Measurements from ENCODE around the gene SYNCRIP. TPM values are rescaled to one million over a fixed set of nuclear protein-coding genes. Genes with fewer than 3 reads are reported as not detected.

The SYNCRIP gene
- 10 to 100 TPM; 32.6 to 39.0 TPM for total RNA-seq

- TF ChIP-seq CTCF (IDR thresholded peaks at IDR 0.05) = no peak
- H3K36me3 ChIP-seq = peaks cover 21% of the 10 kb centered on the region
- peak within 1 kb of the TSS; percentile 99 for H3K27ac ChIP-seq
- H3K4me1 ChIP-seq = peaks cover 0 to 45% of the 10 kb centered on the region in 2 donors
- H3K9me3 ChIP-seq = no peaks in the 10 kb centered on the region
- peak; percentile 99 for DNase-seq (ENCODE audit: low spot score)
- peak within 1 kb of the TSS; percentile 90 to 96 for H3K4me3 ChIP-seq
- no peaks in the 10 kb centered on the region for H3K27me3 ChIP-seq
Observed at GRCh38 chr6:85642774-85643536, at the start of gene SYNCRIP. Gene SYNCRIP, minus strand, starts transcription at chr6:85642886. Its CDS starts 1,447 bp downstream, at chr6:85641439.

DNA sequence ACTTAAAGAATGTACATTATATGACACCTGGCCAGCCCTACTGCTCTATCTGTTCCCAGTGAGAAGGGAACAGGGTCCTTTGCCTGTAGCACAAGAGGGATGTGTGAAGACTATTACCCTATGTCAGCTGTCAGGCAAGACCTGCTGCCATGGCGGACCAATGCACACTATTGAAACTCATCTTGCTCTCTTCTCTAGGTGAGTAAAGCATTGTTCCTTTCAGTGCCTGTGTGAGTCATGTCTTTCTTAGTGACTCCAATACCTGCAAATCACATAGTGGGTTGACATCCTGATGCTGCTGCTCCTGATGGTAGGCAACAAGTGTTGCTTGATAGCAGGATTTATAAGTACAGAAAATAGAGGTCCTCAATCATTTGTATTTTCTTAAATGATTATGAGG, 48.8 kb upstream of the SYNCRIP start:
- Histone ChIP-seq H3K4me1 (no peaks in the 10 kb centered on the region), H3K27ac (no peak overlapping the region), H3K9me3 (no peaks in the 10 kb centered on the region), H3K27me3 (no peaks in the 10 kb centered on the region), H3K4me3 (no peak overlapping the region), H3K36me3 (no peaks in the 10 kb centered on the region)
- no peak for TF ChIP-seq CTCF (IDR thresholded peaks at IDR 0.05)
- no peak for DNase-seq (ENCODE audit: low spot score)

- no peaks in the 10 kb centered on the region for H3K9me3 ChIP-seq
- no peaks in the 10 kb centered on the region for H3K36me3 ChIP-seq
- no peaks in the 10 kb centered on the region for H3K4me1 ChIP-seq
- H3K4me3 ChIP-seq = no peak overlapping the region
- no peaks in the 10 kb centered on the region for H3K27me3 ChIP-seq
- DNase-seq (ENCODE audit: low spot score) = no peak
- TF ChIP-seq CTCF (IDR thresholded peaks at IDR 0.05) = no peak
- H3K27ac ChIP-seq = no peak overlapping the region
Observed at GRCh38 chr6:85690071-85690470, 47.4 kb upstream of the SYNCRIP start.

- TF ChIP-seq CTCF (IDR thresholded peaks at IDR 0.05) = no peak
- Histone ChIP-seq H3K36me3 (no peaks in the 10 kb centered on the region), H3K27me3 (no peaks in the 10 kb centered on the region), H3K27ac (no peak overlapping the region), H3K4me3 (no peak overlapping the region), H3K9me3 (no peaks in the 10 kb centered on the region), H3K4me1 (no peaks in the 10 kb centered on the region)
- DNase-seq (ENCODE audit: low spot score) = no peak
Observed at GRCh38 chr6:85685713-85686112, 43.0 kb upstream of the SYNCRIP start.

DNA sequence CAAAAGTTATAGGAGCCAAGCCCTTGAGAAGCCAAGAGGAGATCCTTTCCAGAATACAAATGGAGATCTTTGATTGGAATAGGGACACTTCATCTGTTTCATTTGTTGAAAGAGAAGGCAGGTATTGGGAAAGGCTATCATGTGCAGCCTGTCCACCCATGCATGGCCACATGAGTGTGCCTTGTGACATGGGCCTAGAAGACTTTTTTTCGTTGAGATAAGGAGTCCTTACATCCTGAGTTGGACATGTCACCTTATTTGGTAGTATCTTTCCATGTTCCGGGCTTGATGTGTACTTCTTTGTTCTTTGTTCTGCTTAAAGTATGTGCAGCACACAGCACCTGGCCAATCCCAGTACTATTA, 42.1 kb upstream of the SYNCRIP start:
- H3K9me3 ChIP-seq = no peaks in the 10 kb centered on the region
- H3K36me3 ChIP-seq = no peaks in the 10 kb centered on the region
- no peak overlapping the region for H3K27ac ChIP-seq
- no peaks in the 10 kb centered on the region for H3K27me3 ChIP-seq
- peaks cover 0 to 4% of the 10 kb centered on the region in 2 donors for H3K4me1 ChIP-seq
- H3K4me3 ChIP-seq = no peak overlapping the region
- DNase-seq (ENCODE audit: low spot score) = no peak
- TF ChIP-seq CTCF (IDR thresholded peaks at IDR 0.05) = no peak

Data from right atrium auricular region (tissue), 2 donors.